Neural cell (in vitro differentiated cells): ENCODE results near the gene VPS41.

Experiments
- CTCF ChIP-seq: fragments of 450-650 bp; IDR thresholded peaks from 2 replicates; pipeline ENCODE4 v1.5.1; 2014; ENCODE audit warnings: antibody characterized with exemption, mild to moderate bottlenecking, moderate library complexity; ENCODE audit not compliant: poor library complexity, severe bottlenecking
- EP300 ChIP-seq: fragments of 450-650 bp; conservative IDR thresholded peaks from 2 replicates; pipeline ENCODE4 v1.6.1; 2014; ENCODE audit warnings: antibody characterized with exemption, mild to moderate bottlenecking, moderate library complexity; ENCODE audit not compliant: poor library complexity, severe bottlenecking
- EZH2 ChIP-seq: fragments of 200-600, 300-800 bp; shearing (Covaris generic), sonication (generic); IDR thresholded peaks from 2 replicates; pipeline ENCODE4 v1.6.1; 2014; ENCODE audit warnings: antibody characterized with exemption, low read length, borderline replicate concordance, mild to moderate bottlenecking; ENCODE audit not compliant: insufficient read depth, poor library complexity, severe bottlenecking
- MXI1 ChIP-seq: fragments of 450-650 bp; conservative IDR thresholded peaks from 2 replicates; pipeline ENCODE4 v1.6.1; 2014; ENCODE audit warnings: antibody characterized with exemption, mild to moderate bottlenecking; ENCODE audit not compliant: poor library complexity, severe bottlenecking
- POLR2AphosphoS5 ChIP-seq: IDR thresholded peaks from 2 replicates; pipeline ENCODE4 v1.6.1; 2012
- RAD21 ChIP-seq: fragments of 450-650 bp; conservative IDR thresholded peaks from 2 replicates; pipeline ENCODE4 v1.6.1; 2014; ENCODE audit warnings: antibody characterized with exemption, mild to moderate bottlenecking, moderate library complexity
- SMC3 ChIP-seq: fragments of 450-650 bp; conservative IDR thresholded peaks from 2 replicates; pipeline ENCODE4 v1.6.1; 2014; ENCODE audit warnings: antibody characterized with exemption, mild to moderate bottlenecking, moderate library complexity; ENCODE audit not compliant: poor library complexity
- TF ChIP-seq, protein P1 (sequence below): IDR thresholded peaks from 2 replicates; pipeline ENCODE4 v1.6.1; 2012; ENCODE audit warnings: borderline replicate concordance

- TF ChIP-seq CTCF (no peak), RAD21 (no peak), MXI1 (no peak), EZH2 (no peak), POLR2AphosphoS5 (no peak), EP300 (no peak), SMC3 (no peak)
- TF ChIP-seq, protein P1, sequence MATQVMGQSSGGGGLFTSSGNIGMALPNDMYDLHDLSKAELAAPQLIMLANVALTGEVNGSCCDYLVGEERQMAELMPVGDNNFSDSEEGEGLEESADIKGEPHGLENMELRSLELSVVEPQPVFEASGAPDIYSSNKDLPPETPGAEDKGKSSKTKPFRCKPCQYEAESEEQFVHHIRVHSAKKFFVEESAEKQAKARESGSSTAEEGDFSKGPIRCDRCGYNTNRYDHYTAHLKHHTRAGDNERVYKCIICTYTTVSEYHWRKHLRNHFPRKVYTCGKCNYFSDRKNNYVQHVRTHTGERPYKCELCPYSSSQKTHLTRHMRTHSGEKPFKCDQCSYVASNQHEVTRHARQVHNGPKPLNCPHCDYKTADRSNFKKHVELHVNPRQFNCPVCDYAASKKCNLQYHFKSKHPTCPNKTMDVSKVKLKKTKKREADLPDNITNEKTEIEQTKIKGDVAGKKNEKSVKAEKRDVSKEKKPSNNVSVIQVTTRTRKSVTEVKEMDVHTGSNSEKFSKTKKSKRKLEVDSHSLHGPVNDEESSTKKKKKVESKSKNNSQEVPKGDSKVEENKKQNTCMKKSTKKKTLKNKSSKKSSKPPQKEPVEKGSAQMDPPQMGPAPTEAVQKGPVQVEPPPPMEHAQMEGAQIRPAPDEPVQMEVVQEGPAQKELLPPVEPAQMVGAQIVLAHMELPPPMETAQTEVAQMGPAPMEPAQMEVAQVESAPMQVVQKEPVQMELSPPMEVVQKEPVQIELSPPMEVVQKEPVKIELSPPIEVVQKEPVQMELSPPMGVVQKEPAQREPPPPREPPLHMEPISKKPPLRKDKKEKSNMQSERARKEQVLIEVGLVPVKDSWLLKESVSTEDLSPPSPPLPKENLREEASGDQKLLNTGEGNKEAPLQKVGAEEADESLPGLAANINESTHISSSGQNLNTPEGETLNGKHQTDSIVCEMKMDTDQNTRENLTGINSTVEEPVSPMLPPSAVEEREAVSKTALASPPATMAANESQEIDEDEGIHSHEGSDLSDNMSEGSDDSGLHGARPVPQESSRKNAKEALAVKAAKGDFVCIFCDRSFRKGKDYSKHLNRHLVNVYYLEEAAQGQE = no peak
Measured at GRCh38 chr7:38759028-38759427, 150.0 kb downstream of the VPS41 start.
